B cell (primary cell): ENCODE results near the gene TAF10. TPM values are rescaled to one million over a fixed set of nuclear protein-coding genes. Genes with fewer than 3 reads are reported as not detected.

Experiments
- ATAC-seq: fragments of 200-7000 bp; cut with Tn5 transposase; one replicate; pipeline ENCODE4 v1.10.0; 2021; ENCODE audit warnings: low read depth, mild to moderate bottlenecking, moderate number of reproducible peaks, moderate library complexity
- CTCF ChIA-PET: fragments of 350-600 bp; sonication (Branson Sonifier 250); formaldehyde crosslinking; loops from one replicate; lab custom pipeline; 2021; ENCODE audit warnings: antibody characterized with exemption, inconsistent platforms; lab: Charles Lee
- POLR2A ChIA-PET: fragments of 350-600 bp; sonication (Branson Sonifier 250); formaldehyde crosslinking; loops from one replicate; lab custom pipeline; 2021; ENCODE audit warnings: antibody characterized with exemption; lab: Charles Lee
- DNase-seq: peaks from one replicate; pipeline ENCODE4 v3.0.0; 2013
- H2AFZ ChIP-seq: 2 replicates; pipeline ENCODE4 v1.6.1; 2012; ENCODE audit warnings: mild to moderate bottlenecking, low read depth, low read length; ENCODE audit not compliant: insufficient read depth, poor library complexity, severe bottlenecking
- H3K27ac ChIP-seq, 2 donors: 1 replicate in 1 of 2; 2 replicates in 1 of 2; pipeline ENCODE4 v1.5.1; 2012 to 2013; ENCODE audit warnings: low read length in 2 of 2, mild to moderate bottlenecking in 2 of 2, moderate library complexity in 1 of 2
- H3K27me3 ChIP-seq, 4 experiments: fragments of 200-600 bp in 1 of 4; sonication (generic) in 1 of 4; replicated peaks in 1 of 4; 1 replicate in 2 of 4; 2 replicates in 2 of 4; pipeline versions ENCODE4 v1.6.1 to v1.7.0; 2013 to 2016; ENCODE audit warnings: low read length in 3 of 4, mild to moderate bottlenecking in 2 of 4, mixed read lengths in 1 of 4, moderate library complexity in 1 of 4; ENCODE audit not compliant: insufficient read depth in 4 of 4, control insufficient read depth in 3 of 4; ENCODE audit errors: control extremely low read depth in 1 of 4
- H3K36me3 ChIP-seq, 2 experiments: replicated peaks in 1 of 2; 1 replicate in 1 of 2; 2 replicates in 1 of 2; pipeline versions ENCODE4 v1.6.1 to v1.7.1; 2013; ENCODE audit warnings: low read length in 1 of 2; ENCODE audit not compliant: insufficient read depth in 2 of 2, control insufficient read depth in 1 of 2; ENCODE audit errors: control extremely low read depth in 1 of 2, extremely low read depth in 1 of 2
- H3K4me1 ChIP-seq, 2 donors: fragments of 200-600 bp in 1 of 2; sonication (generic) in 1 of 2; 1 replicate in 1 of 2; 2 replicates in 1 of 2; pipeline versions ENCODE4 v1.5.1 to v1.6.1; 2013 to 2017; ENCODE audit warnings: low read length in 2 of 2; ENCODE audit not compliant: control insufficient read depth in 2 of 2, insufficient read depth in 2 of 2
- H3K4me2 ChIP-seq: replicated peaks from 2 replicates; pipeline ENCODE3; 2012; ENCODE audit warnings: mild to moderate bottlenecking, low read depth, low read length; ENCODE audit not compliant: poor library complexity, severe bottlenecking
- H3K4me3 ChIP-seq, 5 experiments: fragments of 200-600 bp in 1 of 5; sonication (generic) in 1 of 5; 1 replicate in 3 of 5; 2 replicates in 2 of 5; pipeline versions ENCODE4 v1.5.1 to v1.7.0; 2011 to 2016; ENCODE audit warnings: low read length in 4 of 5, mild to moderate bottlenecking in 4 of 5, low read depth in 2 of 5, control low read depth in 1 of 5, moderate library complexity in 1 of 5; ENCODE audit not compliant: insufficient read depth in 1 of 5; ENCODE audit errors: control extremely low read depth in 1 of 5, extremely low read depth in 1 of 5
- H3K79me2 ChIP-seq: fragments of 200-600 bp; sonication (generic); one replicate; pipeline ENCODE4 v1.6.0; 2016; ENCODE audit warnings: low read length; ENCODE audit not compliant: control insufficient read depth, insufficient read depth
- H3K9ac ChIP-seq: fragments of 200-600 bp; sonication (generic); 2 replicates; pipeline ENCODE4 v1.6.1; 2017; ENCODE audit warnings: mild to moderate bottlenecking, low read length, moderate library complexity
- H3K9me3 ChIP-seq, 3 donors: one replicate each; pipeline versions ENCODE4 v1.6.1 to v1.7.1; 2013; ENCODE audit warnings: low read length in 2 of 3; ENCODE audit not compliant: control insufficient read depth in 2 of 3, insufficient read depth in 1 of 3; ENCODE audit errors: control extremely low read depth in 1 of 3
- H4K20me1 ChIP-seq: 2 replicates; pipeline ENCODE4 v1.6.0; 2012; ENCODE audit warnings: mild to moderate bottlenecking, low read length; ENCODE audit not compliant: insufficient read depth, control insufficient read depth, poor library complexity, severe bottlenecking
- H3K27ac Mint-ChIP-seq: one replicate; pipeline ENCODE4 v1.8.0; 2021; ENCODE audit warnings: mixed read lengths
- H3K27me3 Mint-ChIP-seq: one replicate; pipeline ENCODE4 v1.8.0; 2021; ENCODE audit warnings: mixed read lengths
- H3K4me1 Mint-ChIP-seq: one replicate; pipeline ENCODE4 v1.8.0; 2021; ENCODE audit warnings: mixed read lengths
- H3K4me3 Mint-ChIP-seq: one replicate; pipeline ENCODE4 v1.8.0; 2021; ENCODE audit warnings: mixed read lengths
- H3K9me3 Mint-ChIP-seq: one replicate; pipeline ENCODE4 v1.8.0; 2022; ENCODE audit warnings: mixed read lengths; ENCODE audit not compliant: insufficient read depth
- EZH2 ChIP-seq: IDR thresholded peaks from 2 replicates; pipeline ENCODE4 v1.6.1; 2012; ENCODE audit warnings: borderline replicate concordance, low read depth, mild to moderate bottlenecking, moderate library complexity, low read length; ENCODE audit not compliant: insufficient read depth, poor library complexity, severe bottlenecking
- WGBS: methylation state at CpG from one replicate; pipeline ENCODE4 v1.1.5; 2013; ENCODE audit warnings: missing lambda C conversion rate; ENCODE audit not compliant: insufficient coverage; 5-methylcytosine and 5-hydroxymethylcytosine counted together
- intact Hi-C: fragments of 100-400 bp; cut with micrococcal nuclease; formaldehyde crosslinking; loops from one replicate; pipeline ENCODE4 v1.10.0; 2022
- polyA plus RNA-seq: library from polyadenylated mRNA; depleted of rRNA; stranded (reverse); fragments of >200 nt; gene quantifications from 2 replicates; pipeline ENCODE4 v1.2.3, GENCODE V29; 2012
- total RNA-seq, 2 donors: library from RNA; stranded (reverse); fragments of 120-200 nt in 1 of 2; gene quantifications; 1 replicate in 1 of 2; 2 replicates in 1 of 2; pipeline versions ENCODE4 v1.2.3 to v1.2.4, GENCODE V29; 2013 to 2022
- TF ChIP-seq, protein P1 (sequence below): fragments of 200-600 bp; IDR thresholded peaks from one replicate; pipeline ENCODE4 v1.8.0; 2022; ENCODE audit warnings: antibody characterized with exemption, mild to moderate bottlenecking

TAF10 gene
- total and polyA plus RNA-seq, 2 donors (not counting 1 experiment from before 2014, with no cell fraction given), result 114 to 156 TPM

DNA sequence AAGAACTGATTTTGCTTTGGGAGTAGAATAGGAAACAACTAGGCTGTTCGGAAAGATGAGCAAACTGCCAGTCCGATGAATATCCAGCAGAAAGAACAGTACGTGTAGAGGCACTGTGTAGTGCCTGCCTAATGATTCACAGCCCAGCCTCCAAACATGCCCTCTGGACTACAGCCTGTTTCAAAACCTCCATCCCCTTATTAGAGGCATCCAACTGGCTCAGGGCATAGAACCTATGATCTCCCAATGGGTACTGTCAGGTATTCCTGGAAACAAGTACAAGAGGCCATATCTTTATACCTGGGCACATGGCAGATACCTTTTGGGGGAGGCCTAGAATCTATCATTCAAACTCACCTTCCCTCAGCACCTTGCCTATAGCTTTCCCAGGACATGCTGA, 13.5 kb downstream of the TAF10 start:
- Histone ChIP-seq H3K79me2 (peaks cover 57% of the 10 kb centered on the region), H3K4me2 (no peak overlapping the region), H3K27me3 (no peaks in the 10 kb centered on the region), H3K9ac (no peak overlapping the region), H3K4me3 (no peak overlapping the region), H3K36me3 (peaks cover 0 to 59% of the 10 kb centered on the region in 2 experiments), H3K9me3 (no peaks in the 10 kb centered on the region), H3K27ac (no peak overlapping the region), H2AFZ (no peak overlapping the region), H3K4me1 (peaks cover 14 to 15% of the 10 kb centered on the region in 2 donors), H4K20me1 (peaks cover 38% of the 10 kb centered on the region)
- POLR2A ChIA-PET, result no interaction called here
- no peak for TF ChIP-seq EZH2
- TF ChIP-seq, protein P1, sequence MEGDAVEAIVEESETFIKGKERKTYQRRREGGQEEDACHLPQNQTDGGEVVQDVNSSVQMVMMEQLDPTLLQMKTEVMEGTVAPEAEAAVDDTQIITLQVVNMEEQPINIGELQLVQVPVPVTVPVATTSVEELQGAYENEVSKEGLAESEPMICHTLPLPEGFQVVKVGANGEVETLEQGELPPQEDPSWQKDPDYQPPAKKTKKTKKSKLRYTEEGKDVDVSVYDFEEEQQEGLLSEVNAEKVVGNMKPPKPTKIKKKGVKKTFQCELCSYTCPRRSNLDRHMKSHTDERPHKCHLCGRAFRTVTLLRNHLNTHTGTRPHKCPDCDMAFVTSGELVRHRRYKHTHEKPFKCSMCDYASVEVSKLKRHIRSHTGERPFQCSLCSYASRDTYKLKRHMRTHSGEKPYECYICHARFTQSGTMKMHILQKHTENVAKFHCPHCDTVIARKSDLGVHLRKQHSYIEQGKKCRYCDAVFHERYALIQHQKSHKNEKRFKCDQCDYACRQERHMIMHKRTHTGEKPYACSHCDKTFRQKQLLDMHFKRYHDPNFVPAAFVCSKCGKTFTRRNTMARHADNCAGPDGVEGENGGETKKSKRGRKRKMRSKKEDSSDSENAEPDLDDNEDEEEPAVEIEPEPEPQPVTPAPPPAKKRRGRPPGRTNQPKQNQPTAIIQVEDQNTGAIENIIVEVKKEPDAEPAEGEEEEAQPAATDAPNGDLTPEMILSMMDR, result no peak
- no peaks in the 10 kb centered on the region for H3K27me3 Mint-ChIP-seq
- H3K4me3 Mint-ChIP-seq, result no peak overlapping the region
- ATAC-seq (no peak), DNase-seq (no peak)
- WGBS, result 100% methylated on average over 3 of the region's 3 CpGs
- H3K4me1 Mint-ChIP-seq, result peaks cover 27% of the 10 kb centered on the region
- H3K9me3 Mint-ChIP-seq, result no peaks in the 10 kb centered on the region
- H3K27ac Mint-ChIP-seq, result no peak overlapping the region
- intact Hi-C loops, result no loop called here
- CTCF ChIA-PET, result interaction anchor here (1.0 to 1.1 kb wide), 2 partner anchors 8 to 89 kb away, joined by 3 read pairs; no protein-coding TSS in a partner anchor

DNA sequence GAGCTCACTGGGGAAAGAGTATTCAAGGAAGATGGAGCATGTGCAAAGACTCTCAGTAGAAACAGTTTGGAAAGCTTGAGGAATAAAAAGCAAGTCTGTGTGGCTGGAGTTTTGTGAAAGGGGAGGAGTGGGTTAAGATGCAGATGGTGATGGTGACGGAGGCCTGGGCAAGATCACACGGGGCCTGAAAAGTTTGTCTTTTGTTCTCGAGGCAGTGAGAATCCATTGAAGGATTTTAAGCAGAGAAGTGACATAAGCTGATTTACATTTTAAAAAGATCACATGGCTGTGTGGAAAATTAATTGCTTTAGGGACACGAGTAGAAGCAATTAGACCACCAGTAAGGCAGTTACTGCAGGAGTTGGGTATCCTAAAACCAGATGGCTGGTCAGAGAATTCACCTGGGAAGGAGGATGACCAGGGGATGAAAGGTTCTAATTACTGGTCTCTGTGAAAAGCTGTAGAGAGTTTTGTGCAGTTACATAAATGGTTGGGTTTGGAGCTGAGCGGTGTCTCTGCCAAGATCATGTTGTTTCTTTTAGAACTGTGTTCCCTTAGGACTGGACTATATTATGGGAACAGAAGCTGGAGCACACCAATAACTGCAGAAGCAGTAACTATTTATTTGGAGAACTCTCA, 15.7 kb downstream of the TAF10 start:
- no peak overlapping the region for H3K9ac ChIP-seq
- Mint-ChIP-seq H3K9me3 (no peaks in the 10 kb centered on the region), H3K4me1 (peaks cover 19% of the 10 kb centered on the region), H3K27ac (no peak overlapping the region), H3K27me3 (no peaks in the 10 kb centered on the region), H3K4me3 (no peak overlapping the region)
- H3K9me3 ChIP-seq, result no peaks in the 10 kb centered on the region
- H3K4me2 ChIP-seq, result no peak overlapping the region
- ATAC-seq (no peak), DNase-seq (no peak)
- peaks cover 22% of the 10 kb centered on the region for H4K20me1 ChIP-seq
- H2AFZ ChIP-seq, result no peak overlapping the region
- intact Hi-C loops, result no loop called here
- WGBS, result 96% methylated on average over 5 of the region's 5 CpGs
- CTCF ChIA-PET, result interaction anchor here (1.4 kb wide), 1 partner anchor 65 kb away, joined by 4 read pairs; no protein-coding TSS in a partner anchor
- H3K4me1 ChIP-seq, result no peaks in the 10 kb centered on the region
- no peak overlapping the region for H3K27ac ChIP-seq
- H3K79me2 ChIP-seq, result peaks cover 38% of the 10 kb centered on the region
- TF ChIP-seq EZH2, result no peak
- TF ChIP-seq, protein P1, result no peak
- peaks cover 4 to 63% of the 10 kb centered on the region in 2 experiments for H3K36me3 ChIP-seq
- POLR2A ChIA-PET, result no interaction called here
- no peak overlapping the region for H3K4me3 ChIP-seq
- H3K27me3 ChIP-seq, result no peaks in the 10 kb centered on the region
